Measurements from ENCODE around the gene HOXD10. TPM values are rescaled to one million over a fixed set of nuclear protein-coding genes. Genes with fewer than 3 reads are reported as not detected.

Gene HOXD10
- total RNA-seq, 1 experiment from 2014 or later, result not detected

DNA sequence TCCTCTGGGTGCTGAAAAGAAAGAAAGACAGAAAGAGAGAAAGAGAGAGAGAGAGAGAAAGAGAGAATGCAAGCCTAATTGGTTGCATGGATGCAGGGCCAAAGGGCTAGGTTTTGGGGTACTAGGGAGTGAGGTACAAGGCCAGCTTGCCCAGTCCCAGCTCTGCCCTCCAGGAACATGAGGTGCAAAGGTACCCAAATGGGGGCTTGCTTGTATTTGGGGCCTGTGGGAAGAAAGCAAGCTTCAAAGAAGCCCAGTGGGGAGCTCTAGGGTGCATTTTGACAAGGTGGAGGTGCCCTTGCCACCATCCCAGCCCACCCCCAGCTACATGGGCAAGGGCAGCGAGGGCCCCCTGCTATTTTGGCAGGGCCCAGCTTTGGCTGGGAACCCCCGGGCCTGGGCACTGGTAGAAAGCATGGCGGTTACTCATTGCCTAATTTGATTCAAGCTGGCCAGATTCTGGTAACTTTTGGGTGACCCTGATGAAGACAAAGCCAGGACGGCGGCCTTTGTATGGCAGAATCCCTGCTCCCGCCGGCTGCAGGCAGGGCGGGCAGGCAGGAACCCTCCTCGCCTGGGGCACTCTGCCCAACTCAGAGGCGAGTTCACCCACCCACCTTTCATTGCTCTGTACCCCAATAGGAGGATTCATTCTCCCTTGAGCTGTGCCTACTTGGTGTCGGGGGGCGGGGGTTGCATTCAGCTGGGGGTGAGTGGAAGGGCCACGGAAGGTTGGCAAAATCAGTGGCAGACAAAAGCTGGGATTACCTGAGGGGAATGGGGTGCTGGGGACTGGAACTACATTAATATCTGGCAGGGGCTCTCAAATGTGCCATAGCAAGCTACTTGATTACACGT, 34.2 kb downstream of the HOXD10 start:
- DNase-seq (ENCODE audit: low spot score), result no peak

DNA sequence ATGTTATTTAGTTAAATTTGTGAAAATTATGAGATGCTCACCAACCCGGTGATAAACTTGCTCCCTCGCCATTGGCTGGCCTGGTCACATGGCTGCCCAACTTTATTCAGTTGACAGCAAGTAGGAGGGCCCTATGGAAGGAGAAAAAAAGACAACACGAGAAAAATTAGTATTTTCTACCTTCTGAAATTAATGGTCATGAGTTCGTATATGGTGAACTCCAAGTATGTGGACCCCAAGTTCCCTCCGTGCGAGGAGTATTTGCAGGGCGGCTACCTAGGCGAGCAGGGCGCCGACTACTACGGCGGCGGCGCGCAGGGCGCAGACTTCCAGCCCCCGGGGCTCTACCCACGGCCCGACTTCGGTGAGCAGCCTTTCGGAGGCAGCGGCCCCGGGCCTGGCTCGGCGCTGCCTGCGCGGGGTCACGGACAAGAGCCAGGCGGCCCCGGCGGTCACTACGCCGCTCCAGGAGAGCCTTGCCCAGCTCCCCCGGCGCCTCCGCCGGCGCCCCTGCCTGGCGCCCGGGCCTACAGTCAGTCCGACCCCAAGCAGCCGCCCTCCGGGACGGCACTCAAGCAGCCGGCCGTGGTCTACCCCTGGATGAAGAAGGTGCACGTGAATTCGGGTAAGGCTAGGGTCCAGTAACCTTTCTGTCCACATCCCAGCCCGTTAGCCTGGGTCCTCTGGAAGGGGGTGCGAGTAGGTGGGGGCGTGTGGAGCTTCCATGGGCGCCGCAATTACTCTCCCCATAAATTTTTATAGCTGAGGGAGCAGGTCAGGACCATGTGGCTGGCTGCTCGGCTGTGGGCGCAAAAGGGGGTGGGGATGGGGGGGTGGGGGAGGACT, 35.1 kb downstream of the HOXD10 start, which contains the start of gene HOXD4:
Gene HOXD4, plus strand, starts transcription at position 109 of the 846 bp plus-strand sequence. Its CDS starts 84 bp downstream, at position 193.
- DNase-seq (ENCODE audit: low spot score), result no peak

DNA sequence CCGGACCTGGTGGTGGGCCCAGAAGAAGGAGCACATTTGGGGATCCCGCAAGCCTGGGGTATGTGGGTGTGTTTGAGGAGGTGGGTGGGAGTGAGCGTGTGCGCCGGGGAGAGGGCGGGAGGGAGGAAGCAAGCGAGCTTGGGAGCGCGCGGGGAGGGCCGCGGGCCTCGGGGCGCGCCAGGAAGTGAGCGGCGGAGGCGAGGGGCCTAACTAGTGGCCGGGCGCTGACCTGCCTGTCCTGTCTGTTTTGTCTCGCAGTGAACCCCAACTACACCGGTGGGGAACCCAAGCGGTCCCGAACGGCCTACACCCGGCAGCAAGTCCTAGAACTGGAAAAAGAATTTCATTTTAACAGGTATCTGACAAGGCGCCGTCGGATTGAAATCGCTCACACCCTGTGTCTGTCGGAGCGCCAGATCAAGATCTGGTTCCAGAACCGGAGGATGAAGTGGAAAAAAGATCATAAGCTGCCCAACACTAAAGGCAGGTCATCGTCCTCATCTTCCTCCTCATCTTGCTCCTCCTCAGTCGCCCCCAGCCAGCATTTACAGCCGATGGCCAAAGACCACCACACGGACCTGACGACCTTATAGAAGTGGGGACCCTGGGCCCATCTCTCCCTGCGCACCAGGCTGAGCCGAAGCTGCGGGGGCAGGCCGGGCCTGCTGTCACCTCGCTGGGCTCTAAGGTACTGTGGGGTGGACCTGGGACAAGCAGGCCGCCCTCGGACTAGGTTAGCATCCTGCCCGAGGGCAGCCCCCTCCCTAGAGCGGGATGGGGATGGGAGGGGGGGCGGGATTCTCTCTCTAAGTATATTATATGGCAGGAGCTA, 36.0 kb downstream of the HOXD10 start:
- DNase-seq (ENCODE audit: low spot score), result no peak

DNA sequence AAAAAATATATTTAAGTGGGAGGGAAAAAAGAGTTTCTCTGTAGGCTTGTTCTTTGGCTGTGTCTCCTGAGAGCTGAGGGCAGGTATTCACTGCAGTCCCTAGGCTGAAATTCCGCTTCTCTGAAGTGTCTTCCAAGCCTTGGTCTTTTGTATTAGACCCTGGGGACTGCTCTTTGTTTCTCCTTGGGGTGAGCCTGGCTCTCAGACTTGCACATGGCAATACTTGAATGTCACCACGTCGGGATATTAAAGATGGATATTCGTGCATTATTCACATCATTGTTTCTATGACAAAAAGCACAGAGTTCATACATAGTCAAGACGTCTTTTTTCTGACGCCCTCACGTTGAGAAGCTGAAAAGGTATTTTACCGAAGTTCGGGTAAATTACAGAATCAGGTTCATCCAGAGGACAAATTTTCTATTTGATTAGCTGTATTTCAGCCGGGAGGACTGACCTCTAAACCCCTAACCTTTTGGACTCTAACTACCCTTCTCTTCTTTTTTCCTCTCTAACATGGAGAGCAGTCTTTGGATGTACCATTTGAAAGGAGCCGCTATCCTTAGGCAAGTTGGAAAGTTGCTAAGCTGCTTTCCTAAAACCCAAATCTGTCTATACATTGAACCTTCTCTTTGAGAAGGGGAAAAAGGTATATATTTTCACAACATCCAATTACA, 38.1 kb downstream of the HOXD10 start:
- no peak for DNase-seq (ENCODE audit: low spot score)

DNA sequence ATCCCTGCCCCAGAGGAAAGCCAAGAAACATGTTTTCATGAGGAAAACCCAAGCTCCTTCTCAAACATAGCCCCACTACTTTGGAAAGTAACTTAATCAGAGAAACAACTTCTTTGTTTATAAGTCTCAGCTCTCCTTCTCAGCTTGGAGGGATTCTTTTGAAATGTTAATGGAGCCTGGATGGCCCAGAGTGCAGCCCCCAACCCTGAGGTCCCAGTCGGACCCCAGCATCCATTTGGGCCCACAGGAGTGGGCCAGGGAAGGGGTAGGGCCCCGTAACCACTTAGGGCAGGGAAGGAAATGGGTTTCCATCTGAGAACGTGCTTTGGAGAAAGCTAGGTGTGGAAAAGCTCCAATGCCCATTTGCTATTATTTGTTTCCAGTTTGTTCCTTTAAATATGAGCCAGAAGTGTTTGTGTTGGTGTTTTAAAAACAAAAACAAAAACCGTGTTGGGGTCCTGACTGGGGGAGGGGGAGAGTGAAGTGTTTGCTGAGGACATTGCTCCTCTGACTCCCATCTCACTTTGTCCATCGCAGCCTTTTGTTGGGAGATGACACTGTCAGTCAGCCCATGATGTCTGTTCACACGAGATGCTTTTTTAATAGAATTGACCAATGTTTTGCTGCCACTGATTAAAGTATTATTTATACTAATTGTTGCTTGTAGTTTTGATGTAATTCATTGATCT, 38.9 kb downstream of the HOXD10 start:
- no peak for DNase-seq (ENCODE audit: low spot score)

DNA sequence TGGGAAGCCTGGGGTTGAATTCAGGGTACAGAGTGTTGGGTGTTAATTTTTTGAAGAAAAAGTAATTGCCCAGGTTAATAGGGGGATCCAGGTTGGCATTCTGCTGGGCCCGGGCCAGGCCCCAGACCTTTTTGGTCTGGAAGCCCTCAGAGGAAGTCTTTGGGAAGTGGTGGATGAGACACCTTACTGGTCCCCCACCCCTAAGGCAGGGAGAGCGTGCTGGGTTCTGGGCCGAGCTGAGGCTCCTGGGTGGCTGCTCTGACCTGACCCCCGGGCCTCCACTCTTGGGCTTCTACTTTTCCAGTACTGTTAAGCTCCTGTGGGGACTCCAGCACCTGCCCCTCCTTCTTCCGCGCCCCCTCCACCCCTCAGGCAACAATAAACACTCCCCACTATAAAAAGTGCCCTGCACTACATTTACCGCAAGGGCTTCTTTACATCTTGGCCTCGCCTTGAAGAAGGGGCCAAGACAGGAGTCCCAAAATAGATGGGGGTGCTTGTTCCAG, 39.8 kb downstream of the HOXD10 start:
- DNase-seq (ENCODE audit: low spot score), result no peak

DNA sequence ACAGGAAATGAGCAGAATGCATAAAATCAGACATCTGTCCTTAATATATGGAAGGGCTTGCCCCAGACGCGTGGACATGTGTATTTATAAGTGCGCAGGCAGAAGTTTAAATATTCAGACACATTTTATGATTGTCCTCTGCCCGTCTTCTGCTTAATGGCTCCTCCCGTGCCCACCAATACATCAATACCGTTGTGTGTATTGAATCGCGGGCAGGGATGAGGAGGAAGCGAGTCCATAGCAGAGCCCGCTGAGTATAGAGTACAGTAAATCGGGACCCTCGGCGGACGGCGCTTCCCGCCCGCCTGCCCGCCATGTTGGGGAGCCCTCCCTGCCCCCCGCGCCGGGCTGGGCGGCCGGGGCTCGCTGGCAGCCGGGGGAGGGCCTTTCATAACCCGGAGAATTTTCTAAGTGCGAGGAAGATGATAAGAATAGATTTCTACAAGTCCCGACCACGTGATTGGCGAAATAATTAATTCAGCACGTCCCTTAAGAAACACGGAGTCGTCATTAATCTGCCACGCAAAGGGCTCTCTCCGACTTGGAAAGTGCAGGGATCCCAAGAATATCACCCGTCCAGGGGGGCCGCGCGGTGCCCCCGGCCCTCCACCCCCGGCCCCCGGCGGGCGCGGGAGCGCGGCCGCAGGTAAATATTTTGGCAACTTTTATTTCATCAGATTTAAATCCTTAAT, 40.4 kb downstream of the HOXD10 start, which contains the start of gene HOXD3:
Gene HOXD3, plus strand, starts transcription at position 501 of the 692 bp plus-strand sequence. CDS start 11,808 bp downstream, outside the sequence.
- DNase-seq (ENCODE audit: low spot score), result no peak

DNA sequence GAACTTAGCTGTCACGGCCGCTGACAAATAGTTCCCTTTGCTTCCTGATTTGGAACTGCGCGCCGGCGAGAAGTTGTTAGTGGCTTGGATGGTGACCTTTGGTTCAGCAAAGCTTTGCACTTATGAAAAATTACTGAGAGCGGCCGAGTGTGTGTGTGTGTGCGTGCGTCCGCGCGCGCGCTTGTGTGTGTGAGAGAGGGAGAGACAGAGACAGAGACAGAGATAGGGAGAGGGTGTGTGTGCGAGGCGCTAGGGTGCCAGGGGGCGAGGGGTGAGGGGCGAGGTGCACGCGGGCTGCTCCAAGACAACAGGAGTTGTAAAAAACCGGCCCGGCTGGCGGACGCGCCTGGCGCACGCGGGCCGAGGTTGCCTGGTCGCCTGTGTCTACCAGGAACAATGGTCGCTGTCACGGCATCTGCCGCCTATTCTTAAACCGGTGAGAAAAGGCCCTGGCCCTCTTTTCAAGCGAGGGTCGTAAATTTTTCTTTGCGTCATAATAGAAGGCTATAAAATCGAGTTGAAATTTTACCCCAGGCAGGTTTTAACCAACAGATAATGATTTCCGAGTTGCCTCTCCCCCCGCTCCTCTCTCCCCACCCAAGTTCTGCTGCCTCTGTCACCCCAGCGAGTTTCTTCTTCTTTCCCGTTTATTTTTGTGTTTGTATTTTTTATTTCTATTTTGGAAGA, 41.1 kb downstream of the HOXD10 start:
- no peak for DNase-seq (ENCODE audit: low spot score)

DNA sequence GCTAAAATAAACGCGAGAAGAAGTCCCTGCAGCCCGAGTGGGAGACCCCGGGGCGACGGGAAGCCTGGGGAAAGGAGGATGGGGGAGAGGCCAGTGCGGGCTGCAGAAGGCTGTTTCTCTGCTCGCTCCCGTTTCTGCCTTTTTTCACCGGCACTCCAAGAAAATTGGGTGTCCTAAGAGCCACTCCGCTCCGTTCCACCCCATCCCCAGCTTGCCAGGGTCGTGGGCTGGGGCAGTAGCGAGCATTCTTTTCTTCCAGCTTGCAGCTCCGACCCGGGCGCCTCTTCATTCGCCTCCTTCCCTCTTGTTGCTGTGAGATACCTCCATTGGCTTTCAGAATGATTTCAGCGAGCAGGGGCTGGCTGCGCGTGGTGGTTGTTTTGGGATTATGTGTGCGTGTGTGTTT, 41.6 kb downstream of the HOXD10 start:
- DNase-seq (ENCODE audit: low spot score), result no peak

DNA sequence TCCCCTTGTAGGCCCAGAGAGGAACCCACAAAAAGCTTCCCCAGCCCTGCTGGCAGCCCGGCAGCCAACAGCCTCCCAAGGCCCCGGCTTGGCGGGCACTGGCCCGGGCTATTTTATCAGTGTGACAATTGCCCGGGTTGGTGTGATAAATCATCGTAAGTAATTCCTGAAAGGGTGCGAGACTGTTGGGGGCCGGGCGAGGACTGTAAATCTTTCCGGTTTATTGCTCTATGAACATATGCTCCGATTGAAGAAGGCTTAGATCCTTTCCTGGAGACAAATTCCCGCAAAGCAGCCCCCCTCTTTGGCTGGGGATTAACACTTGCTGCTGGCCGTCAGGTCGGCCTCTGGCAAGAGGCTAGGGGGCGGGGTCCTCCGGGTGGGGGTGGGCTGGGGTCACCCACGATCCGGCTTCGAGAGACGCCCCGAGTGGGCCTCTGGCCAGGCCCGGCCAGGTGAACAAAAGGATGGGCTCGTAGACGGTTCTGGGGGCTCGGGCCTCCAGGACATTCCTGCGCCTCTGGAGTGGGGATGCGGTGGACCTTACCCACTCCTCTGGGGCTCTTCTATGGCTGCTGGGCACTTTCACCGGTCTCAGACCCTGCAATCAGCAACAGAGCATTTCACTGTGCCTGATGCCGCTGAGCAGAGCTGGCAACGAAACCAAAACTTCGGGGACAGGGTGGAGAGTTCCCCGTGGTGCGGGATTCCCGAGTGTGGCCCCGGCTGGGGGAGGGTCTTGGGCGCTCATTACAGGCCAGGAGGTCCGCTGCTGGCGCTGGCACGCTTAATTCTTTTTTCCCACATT, 42.5 kb downstream of the HOXD10 start:
- no peak for DNase-seq (ENCODE audit: low spot score)

DNA sequence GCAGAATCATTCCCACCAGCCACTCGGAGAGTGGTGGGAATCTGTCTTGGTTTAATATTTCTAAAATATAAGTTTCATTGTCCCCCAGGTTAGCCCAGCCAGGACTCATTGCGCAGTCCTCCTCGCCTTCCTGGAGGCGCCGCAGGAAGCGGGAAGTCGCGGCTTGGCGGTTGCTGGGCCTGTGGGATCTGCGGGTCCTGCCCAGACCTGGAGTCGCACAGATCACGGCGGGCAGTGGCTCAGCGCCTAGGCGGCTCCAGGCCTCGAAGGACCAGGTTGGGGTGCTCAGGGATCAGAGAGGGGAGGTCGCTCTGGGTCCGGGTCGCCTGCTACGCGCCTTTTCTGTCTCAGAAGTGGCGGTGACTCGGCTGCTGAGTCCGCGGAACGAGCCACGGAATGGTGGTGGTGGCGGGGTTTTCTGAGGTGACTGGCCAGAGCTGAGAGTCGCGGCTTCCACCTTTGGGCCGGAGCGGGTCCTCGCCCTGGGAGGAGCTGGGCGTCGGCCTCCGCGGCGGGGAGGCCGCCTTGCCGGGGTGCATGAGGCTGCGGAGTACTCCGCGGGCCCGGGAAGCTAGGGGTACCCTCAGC, 43.2 kb downstream of the HOXD10 start:
- DNase-seq (ENCODE audit: low spot score), result no peak

DNA sequence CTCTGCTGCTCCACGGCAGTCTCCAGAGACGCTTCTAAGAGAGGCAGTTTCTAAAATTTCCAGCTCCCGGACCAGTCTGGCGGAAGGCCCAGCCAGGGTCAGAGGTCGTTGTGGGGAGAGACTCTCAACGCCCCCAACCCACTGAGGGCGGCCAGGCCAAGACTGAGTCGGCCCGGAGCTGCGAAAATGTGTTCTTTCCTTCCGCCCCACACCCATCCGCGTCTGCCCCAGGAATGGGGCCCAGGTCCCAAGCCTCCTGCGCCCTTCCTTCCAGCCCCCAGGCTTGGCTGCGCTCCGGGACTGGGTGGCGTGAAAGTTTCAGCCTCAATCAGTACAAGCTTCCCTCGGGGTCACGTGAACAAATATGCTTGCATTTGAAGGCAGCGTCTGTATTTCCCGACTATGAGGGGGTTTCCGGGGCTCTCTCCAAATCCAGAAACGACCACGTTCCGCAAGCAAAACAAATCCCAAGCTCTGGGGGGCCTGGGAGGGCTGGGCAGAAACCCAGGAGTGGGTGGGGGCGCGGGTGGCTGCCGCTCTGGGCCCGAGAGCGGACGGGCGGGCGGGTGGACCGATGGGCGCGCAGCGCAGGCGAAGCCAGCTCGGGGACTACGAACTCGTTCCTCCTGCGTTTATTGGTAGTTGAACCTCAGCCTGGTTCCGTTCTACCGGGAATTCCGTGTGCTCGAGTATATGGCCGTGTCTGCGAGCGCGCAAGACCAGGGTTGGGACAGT, 43.8 kb downstream of the HOXD10 start:
- no peak for DNase-seq (ENCODE audit: low spot score)

DNA sequence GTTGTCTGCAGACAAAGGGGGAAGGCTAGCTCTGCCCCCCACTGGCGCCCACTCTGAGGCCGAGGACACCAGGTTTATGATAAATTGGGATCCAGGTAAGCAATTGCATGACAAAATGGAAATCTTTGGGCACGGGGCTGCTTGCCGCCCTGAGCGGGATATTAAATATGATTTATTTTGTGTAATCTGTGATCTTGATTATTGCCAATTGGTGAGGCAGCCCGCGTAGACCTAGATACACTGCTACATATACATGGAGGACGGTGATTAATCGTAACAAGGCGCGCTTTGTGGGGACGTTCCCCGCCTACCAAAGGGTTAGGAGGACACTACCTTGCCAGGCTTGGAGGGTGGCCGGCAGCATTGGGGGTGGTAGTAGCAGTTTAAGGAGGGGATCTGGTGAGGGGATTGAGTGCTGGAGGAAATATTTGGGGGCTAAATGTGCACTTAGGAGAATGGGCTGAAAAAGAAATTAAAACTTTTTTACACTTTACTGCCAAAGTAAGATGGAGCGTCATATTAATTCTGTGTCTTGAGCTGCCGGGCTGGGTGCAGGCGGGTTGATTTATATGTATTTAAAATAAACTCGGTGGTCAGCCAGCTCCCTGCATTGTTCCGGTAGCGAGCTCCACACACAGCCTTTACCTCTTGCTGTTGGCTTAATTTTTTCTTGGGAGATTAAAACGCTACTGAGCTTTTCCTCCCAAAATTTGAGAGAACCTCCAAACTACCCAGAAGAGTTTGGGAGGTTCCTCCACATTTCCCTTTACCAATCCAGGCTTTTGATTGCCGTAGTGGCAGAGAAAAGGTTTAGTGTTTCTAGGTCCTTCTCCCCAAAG, 44.6 kb downstream of the HOXD10 start:
- DNase-seq (ENCODE audit: low spot score), result no peak

DNA sequence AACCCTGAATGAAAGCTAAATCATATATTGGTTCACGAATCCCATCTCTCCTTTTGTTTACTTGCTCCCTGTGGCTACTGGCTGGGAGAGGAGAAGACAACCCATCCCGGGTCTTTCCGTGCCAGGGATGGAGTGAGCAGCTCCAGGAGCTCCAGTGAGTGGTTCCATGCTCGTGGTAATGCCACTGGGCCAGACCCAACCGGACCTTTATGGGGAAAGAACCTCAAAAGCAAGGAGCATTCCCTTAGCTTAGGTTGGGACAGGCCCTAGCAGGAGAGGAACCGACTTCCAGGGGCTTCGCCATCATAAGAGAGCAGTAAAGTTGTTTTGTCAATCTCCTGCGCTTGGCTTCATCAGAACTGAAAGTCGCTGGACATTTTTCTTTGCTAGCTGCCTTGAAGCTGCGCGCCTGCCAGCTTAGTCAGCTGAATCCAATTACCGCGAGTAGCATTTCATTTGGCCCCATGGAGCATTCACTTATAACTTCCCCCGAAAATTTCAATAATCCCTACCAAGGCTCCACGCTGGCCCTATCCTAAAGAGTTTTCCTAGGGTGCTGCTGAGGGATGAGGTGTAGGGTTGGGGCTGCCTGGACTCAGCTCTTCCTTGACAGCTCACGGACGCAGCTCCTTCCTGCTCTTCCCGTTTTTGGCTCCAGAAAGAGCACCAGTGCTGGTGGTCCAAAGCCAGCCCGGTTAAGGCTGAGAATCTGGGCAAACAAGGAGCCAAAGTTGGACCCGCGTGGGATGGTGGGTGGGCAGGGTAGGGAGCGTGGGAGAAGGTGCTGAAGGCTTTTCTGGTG, 45.4 kb downstream of the HOXD10 start:
- no peak for DNase-seq (ENCODE audit: low spot score)
